Measurements from ENCODE around the gene ANTKMT. TPM values are rescaled to one million over a fixed set of nuclear protein-coding genes. Genes with fewer than 3 reads are reported as not detected.

ANTKMT gene
- total RNA-seq, 1 experiment from 2014 or later = 55.0 TPM

DNA sequence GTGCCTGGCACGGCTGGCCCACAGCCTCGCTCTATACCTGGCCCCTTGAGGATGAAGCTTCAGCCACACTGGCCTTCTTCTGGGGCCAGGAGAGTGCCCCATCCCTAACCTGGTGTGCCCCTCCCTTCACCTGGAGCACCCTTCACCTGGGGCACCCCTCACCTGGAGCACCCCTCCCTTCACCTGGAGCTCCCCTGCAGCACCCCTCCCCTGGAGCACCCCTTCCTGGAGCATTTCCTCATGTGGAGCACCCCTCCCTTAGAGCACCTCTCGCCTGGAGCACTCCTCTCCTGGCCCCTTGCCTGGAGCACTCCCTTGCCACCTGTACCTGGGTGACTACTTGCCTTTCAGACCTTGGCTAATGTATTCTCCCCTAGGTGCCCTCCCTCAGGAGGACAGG lies 12.9 kb upstream of the ANTKMT start:
- Histone ChIP-seq H3K27me3 (ENCODE audit: insufficient read depth, low read depth) (peaks cover 65% of the 10 kb centered on the region), H3K9me2 (ENCODE audit: insufficient read depth) (no peaks in the 10 kb centered on the region), H3K4me2 (no peak overlapping the region), H3K79me2 (ENCODE audit: low read depth) (no peaks in the 10 kb centered on the region), H3K9me3 (ENCODE audit: insufficient read depth, low read depth) (no peaks in the 10 kb centered on the region), H2AFZ (no peak overlapping the region), H3K4me1 (replicated peaks; ENCODE audit: insufficient read depth) (peaks cover 15% of the 10 kb centered on the region), H3K36me3 (ENCODE audit: low read depth) (no peaks in the 10 kb centered on the region), H4K20me1 (ENCODE audit: insufficient read depth) (0 out of 2 replicates have a peak, but pooled peaks cover 4% of the 10 kb centered on the region), H3F3A (ENCODE audit: insufficient read depth, low read depth) (peaks cover 14% of the 10 kb centered on the region), H3K4me3 (no peak overlapping the region), H3K27ac (no peak overlapping the region)
- DNase-seq = no peak
- POLR2A ChIA-PET (ENCODE audit: unreplicated experiment) = interaction anchor here (0.6 kb wide), 2 partner anchors 37 to 417 kb away, joined by 4 to 5 read pairs; no protein-coding TSS in a partner anchor
- CTCF ChIA-PET = interaction anchor here (0.5 kb wide), 1 partner anchor 80 kb away, joined by 3 read pairs; the partner anchor contains the start of genes CHTF18 and RPUSD1
- intact Hi-C loops (cut with micrococcal nuclease; ENCODE audit: unreplicated experiment) = no loop called here
- BruUV-seq (replicated peaks) = no TSS peak
- TF ChIP-seq, protein P1, sequence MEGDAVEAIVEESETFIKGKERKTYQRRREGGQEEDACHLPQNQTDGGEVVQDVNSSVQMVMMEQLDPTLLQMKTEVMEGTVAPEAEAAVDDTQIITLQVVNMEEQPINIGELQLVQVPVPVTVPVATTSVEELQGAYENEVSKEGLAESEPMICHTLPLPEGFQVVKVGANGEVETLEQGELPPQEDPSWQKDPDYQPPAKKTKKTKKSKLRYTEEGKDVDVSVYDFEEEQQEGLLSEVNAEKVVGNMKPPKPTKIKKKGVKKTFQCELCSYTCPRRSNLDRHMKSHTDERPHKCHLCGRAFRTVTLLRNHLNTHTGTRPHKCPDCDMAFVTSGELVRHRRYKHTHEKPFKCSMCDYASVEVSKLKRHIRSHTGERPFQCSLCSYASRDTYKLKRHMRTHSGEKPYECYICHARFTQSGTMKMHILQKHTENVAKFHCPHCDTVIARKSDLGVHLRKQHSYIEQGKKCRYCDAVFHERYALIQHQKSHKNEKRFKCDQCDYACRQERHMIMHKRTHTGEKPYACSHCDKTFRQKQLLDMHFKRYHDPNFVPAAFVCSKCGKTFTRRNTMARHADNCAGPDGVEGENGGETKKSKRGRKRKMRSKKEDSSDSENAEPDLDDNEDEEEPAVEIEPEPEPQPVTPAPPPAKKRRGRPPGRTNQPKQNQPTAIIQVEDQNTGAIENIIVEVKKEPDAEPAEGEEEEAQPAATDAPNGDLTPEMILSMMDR (conservative IDR thresholded peaks at IDR 0.05) = no peak
- no peak for TF ChIP-seq EZH2 (IDR thresholded peaks at IDR 0.05; ENCODE audit: low read depth)

DNA sequence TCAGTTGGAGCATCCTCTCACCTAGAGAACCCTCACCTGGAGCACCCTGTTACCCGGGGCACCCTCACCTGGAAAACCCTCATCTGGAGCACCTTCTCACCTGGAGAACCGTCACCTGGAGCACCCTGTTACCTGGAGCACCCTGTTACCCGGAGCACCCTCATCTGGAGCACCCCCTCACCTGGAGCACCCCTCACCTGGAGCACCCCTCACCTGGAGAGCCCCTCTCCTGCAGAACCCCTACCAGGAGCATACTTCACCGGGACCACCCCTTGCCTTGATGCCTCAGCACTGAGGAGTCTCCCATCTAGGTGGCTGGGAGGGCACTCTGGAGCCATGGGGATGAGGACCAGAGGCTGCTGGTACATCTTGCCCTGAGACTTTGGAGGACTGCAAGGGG lies 12.0 kb upstream of the ANTKMT start:
- intact Hi-C loops (cut with micrococcal nuclease; ENCODE audit: unreplicated experiment) = no loop called here
- Histone ChIP-seq H3K4me2 (no peak overlapping the region), H3K27me3 (ENCODE audit: insufficient read depth, low read depth) (peaks cover 56% of the 10 kb centered on the region), H3F3A (ENCODE audit: insufficient read depth, low read depth) (peaks cover 23% of the 10 kb centered on the region), H3K9me3 (ENCODE audit: insufficient read depth, low read depth) (no peaks in the 10 kb centered on the region), H3K79me2 (ENCODE audit: low read depth) (no peaks in the 10 kb centered on the region), H3K27ac (no peak overlapping the region), H3K36me3 (ENCODE audit: low read depth) (no peaks in the 10 kb centered on the region), H3K9me2 (ENCODE audit: insufficient read depth) (no peaks in the 10 kb centered on the region), H3K4me3 (no peak overlapping the region), H2AFZ (no peak overlapping the region), H4K20me1 (ENCODE audit: insufficient read depth) (no peaks in the 10 kb centered on the region), H3K4me1 (replicated peaks; ENCODE audit: insufficient read depth) (peaks cover 18% of the 10 kb centered on the region)
- no peak for DNase-seq
- ChIA-PET POLR2A (ENCODE audit: unreplicated experiment) (no interaction called here), CTCF (no interaction called here)
- TF ChIP-seq EZH2 (IDR thresholded peaks at IDR 0.05; ENCODE audit: low read depth) = no peak
- TF ChIP-seq, protein P1 (conservative IDR thresholded peaks at IDR 0.05) = no peak
- BruUV-seq (replicated peaks) = no TSS peak

DNA sequence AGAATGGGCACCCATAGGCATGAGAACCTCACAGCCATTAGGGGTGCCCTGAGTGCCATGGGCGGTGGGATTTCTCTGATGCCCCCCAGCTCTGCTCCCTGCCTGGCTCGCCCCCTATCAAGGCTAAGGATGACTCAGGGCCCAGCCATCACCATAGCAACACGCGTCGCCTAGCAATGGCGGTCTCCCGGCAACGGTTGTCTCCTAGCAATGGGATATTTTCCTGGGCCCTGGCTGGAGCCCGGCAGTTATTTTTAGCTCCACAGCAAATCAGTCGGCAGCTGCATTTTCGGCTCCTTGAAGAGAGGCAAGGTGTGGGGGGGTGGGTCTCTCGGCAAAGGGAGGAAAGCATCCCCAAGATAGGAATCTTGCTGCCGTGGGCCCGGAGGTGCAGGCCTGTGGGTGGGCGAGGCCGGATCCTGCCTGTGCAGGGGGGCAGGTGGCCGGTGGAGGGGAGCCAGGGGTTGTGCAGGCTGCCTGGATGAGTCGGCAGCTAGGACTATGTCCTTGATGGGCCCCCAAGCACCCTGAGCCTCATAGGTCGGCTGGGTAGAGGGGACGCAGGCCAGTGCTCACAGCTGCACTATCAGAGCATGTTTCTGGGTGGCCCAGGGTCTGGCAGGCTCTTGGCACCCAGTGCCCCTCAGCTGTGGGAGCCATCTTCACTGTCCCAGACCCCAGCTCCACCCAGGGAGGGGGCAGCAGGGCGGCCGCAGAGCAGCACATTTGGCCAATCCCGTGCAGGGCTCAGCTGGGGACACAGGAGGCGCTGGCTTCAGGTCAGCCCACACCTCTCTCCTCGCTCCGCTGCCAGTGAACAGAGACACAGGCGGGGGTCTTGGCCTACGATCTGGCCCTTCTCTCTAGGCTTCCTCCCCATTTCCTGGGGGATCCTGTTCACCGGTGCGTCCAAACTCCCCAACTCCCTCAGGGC lies 11.1 kb upstream of the ANTKMT start:
- Histone ChIP-seq H4K20me1 (ENCODE audit: insufficient read depth) (no peaks in the 10 kb centered on the region), H3K4me3 (no peak overlapping the region), H3K4me1 (replicated peaks; ENCODE audit: insufficient read depth) (peaks cover 25% of the 10 kb centered on the region), H3K27ac (no peak overlapping the region), H3K36me3 (ENCODE audit: low read depth) (no peaks in the 10 kb centered on the region), H3K9me2 (ENCODE audit: insufficient read depth) (no peaks in the 10 kb centered on the region), H3K27me3 (ENCODE audit: insufficient read depth, low read depth) (peaks cover 47% of the 10 kb centered on the region), H3K79me2 (ENCODE audit: low read depth) (no peaks in the 10 kb centered on the region), H3K9me3 (ENCODE audit: insufficient read depth, low read depth) (no peaks in the 10 kb centered on the region), H3K4me2 (no peak overlapping the region), H3F3A (ENCODE audit: insufficient read depth, low read depth) (peaks cover 30% of the 10 kb centered on the region), H2AFZ (no peak overlapping the region)
- intact Hi-C loops (cut with micrococcal nuclease; ENCODE audit: unreplicated experiment) = loop anchor here (5.0 kb wide), 1 partner anchor 262 kb away; the partner anchor contains the start of gene LMF1
- POLR2A ChIA-PET (ENCODE audit: unreplicated experiment) = no interaction called here
- TF ChIP-seq, protein P1 (conservative IDR thresholded peaks at IDR 0.05) = no peak
- TF ChIP-seq EZH2 (IDR thresholded peaks at IDR 0.05; ENCODE audit: low read depth) = no peak
- BruUV-seq (replicated peaks) = no TSS peak
- CTCF ChIA-PET = no interaction called here
- peak; percentile 66 for DNase-seq

Data from PC-9 (cell line).